Measurements from ENCODE around the gene ATF6B.

Gene ATF6B

DNA sequence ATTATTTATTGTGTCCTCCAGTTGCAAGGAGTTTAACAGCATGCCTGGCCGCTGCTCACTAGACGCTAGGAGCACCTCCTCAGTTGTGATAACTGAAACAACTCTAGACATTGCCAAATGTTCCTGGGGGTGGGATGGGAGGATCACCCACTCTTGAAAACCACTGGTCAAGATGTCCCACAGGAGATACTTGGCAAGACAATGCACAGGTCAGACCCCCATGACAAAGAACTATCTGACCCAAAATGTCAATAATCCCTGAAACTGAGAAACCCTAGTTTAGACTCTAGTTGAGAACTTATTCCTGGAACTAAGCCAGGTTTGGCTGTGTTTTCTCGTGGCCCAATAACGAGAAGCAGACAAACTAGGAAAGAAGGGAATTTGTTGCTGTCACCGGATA lies 11.5 kb upstream of the ATF6B start:
- no peak for TF ChIP-seq FOXM1 (IDR thresholded peaks at IDR 0.05; ENCODE audit: borderline replicate concordance, low read depth)
- TF ChIP-seq, protein P1, sequence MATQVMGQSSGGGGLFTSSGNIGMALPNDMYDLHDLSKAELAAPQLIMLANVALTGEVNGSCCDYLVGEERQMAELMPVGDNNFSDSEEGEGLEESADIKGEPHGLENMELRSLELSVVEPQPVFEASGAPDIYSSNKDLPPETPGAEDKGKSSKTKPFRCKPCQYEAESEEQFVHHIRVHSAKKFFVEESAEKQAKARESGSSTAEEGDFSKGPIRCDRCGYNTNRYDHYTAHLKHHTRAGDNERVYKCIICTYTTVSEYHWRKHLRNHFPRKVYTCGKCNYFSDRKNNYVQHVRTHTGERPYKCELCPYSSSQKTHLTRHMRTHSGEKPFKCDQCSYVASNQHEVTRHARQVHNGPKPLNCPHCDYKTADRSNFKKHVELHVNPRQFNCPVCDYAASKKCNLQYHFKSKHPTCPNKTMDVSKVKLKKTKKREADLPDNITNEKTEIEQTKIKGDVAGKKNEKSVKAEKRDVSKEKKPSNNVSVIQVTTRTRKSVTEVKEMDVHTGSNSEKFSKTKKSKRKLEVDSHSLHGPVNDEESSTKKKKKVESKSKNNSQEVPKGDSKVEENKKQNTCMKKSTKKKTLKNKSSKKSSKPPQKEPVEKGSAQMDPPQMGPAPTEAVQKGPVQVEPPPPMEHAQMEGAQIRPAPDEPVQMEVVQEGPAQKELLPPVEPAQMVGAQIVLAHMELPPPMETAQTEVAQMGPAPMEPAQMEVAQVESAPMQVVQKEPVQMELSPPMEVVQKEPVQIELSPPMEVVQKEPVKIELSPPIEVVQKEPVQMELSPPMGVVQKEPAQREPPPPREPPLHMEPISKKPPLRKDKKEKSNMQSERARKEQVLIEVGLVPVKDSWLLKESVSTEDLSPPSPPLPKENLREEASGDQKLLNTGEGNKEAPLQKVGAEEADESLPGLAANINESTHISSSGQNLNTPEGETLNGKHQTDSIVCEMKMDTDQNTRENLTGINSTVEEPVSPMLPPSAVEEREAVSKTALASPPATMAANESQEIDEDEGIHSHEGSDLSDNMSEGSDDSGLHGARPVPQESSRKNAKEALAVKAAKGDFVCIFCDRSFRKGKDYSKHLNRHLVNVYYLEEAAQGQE (IDR thresholded peaks at IDR 0.05; ENCODE audit: low read depth), result no peak
- TF ChIP-seq TAF1 (IDR thresholded peaks at IDR 0.05; ENCODE audit: low read depth), result no peak

- TF ChIP-seq ZBTB7A (IDR thresholded peaks at IDR 0.05; ENCODE audit: low read depth) (no peak), TCF12 (IDR thresholded peaks at IDR 0.05; ENCODE audit: low read depth) (no peak), TEAD4 (IDR thresholded peaks at IDR 0.05) (no peak)
These were observed 9.4 kb upstream of the ATF6B start for GRCh38 chr6:32137454-32137853.

- TF ChIP-seq TEAD4 (IDR thresholded peaks at IDR 0.05), result no peak
- no peak for TF ChIP-seq YY1 (IDR thresholded peaks at IDR 0.05; ENCODE audit: low read depth)
- TF ChIP-seq NFIC (IDR thresholded peaks at IDR 0.05), result no peak
- TF ChIP-seq MAX (IDR thresholded peaks at IDR 0.05), result no peak
- no peak for TF ChIP-seq CREB1 (IDR thresholded peaks at IDR 0.05; ENCODE audit: low read depth)
- TF ChIP-seq EGR1 (IDR thresholded peaks at IDR 0.05), result no peak
- no peak for TF ChIP-seq FOXM1 (IDR thresholded peaks at IDR 0.05; ENCODE audit: borderline replicate concordance, low read depth)
- no peak for TF ChIP-seq TAF1 (IDR thresholded peaks at IDR 0.05; ENCODE audit: low read depth)
- no peak for TF ChIP-seq RAD21 (IDR thresholded peaks at IDR 0.05; ENCODE audit: low read depth)
- TF ChIP-seq, protein P2, sequence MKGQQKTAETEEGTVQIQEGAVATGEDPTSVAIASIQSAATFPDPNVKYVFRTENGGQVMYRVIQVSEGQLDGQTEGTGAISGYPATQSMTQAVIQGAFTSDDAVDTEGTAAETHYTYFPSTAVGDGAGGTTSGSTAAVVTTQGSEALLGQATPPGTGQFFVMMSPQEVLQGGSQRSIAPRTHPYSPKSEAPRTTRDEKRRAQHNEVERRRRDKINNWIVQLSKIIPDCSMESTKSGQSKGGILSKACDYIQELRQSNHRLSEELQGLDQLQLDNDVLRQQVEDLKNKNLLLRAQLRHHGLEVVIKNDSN (IDR thresholded peaks at IDR 0.05), result no peak
- TF ChIP-seq, protein P1 (IDR thresholded peaks at IDR 0.05; ENCODE audit: low read depth), result no peak
These were observed 5.7 kb upstream of the ATF6B start for GRCh38 chr6:32133786-32134185.

DNA sequence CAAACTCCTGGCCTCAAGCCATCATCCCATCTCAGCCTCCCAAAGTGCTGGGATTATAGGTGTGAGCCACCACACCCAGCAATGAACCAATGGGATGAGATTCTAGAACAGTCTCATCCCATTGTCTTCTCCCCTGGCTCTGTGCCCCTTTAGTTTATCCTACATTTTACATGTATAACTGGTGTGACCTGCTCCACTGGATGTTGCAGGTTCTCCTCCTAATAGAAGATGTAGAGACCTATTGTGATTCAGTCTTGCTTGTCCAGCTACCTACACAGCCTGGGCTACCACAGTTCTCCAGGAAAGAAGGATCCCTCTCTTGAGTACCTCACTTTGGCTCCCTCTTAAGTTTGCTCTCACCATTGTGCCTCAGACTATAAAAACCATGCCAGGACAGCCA lies 4.1 kb upstream of the ATF6B start:
- TF ChIP-seq CEBPB (IDR thresholded peaks at IDR 0.05) (no peak), NFIC (IDR thresholded peaks at IDR 0.05) (no peak)

DNA sequence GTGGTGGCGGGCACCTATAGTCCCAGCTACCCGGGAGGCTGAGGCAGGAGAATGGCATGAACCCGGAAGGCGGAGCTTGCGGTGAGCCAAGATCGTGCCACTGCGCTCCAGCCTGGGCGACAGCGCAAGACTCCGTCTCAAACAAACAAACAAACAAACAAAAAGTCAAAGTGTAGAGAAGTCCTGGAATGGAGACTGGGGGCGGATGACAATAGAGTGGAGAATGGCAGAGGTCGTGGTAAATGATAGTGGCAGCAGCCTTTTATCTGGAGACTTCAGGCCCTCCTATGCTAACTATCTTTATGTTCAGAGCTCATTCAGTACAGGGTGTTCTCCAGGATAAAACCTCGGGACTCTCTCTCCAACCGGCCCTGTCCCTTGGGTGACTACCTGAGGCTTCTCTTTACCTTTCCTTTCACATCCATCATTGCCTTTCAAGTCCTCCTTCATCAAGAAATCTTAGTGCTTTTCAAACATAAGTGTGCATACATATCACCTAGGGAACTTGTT lies 3.4 kb upstream of the ATF6B start:
- TF ChIP-seq FOXM1 (IDR thresholded peaks at IDR 0.05; ENCODE audit: borderline replicate concordance, low read depth), result no peak

DNA sequence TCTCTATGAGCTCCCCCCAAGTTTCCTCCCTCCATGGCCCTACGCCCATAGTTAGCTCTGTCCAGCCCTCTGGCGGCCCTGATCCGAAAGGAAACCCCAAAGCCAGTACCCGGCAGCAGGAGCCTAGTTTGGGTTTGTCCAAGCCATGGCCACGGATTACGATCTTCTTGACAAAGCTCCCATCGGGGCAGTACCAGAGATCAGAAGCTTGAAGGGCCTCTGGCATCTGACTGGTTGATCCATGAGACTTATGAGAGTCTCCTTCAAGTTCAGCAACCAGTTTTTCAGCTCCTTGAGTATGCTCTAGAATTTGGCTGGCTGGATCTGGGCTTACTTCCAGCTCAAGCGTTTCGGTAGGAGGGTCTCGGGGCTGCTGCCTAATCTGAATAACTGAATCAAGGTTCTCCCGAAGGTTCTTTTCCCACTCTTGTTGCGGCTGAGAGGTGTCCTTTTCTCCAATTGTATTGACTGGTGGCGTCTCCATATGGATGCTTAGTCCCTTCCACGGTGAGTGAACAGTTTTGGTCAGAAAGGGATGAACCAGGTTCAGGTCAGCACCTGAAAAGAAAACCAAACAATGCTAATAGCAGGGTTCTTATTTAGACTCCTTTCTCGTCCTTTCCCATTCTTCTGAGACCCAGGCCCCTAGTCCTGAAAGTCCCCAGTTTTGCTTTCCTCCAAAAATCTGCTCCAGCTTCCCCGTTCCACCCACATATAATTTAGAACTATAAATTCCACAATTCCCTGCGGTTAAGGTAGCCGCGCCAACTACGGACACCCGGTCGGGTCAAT lies 1.4 kb upstream of the ATF6B start:
- TF ChIP-seq EGR1 (IDR thresholded peaks at IDR 0.05) (peak; percentile 45; the same call in 1 of the 2 replicates), TCF12 (IDR thresholded peaks at IDR 0.05; ENCODE audit: low read depth) (peak; percentile 45; the same call in 1 of the 2 replicates), EP300 (IDR thresholded peaks at IDR 0.05; ENCODE audit: borderline replicate concordance) (no peak), NFIC (IDR thresholded peaks at IDR 0.05) (peak; percentile 79)

DNA sequence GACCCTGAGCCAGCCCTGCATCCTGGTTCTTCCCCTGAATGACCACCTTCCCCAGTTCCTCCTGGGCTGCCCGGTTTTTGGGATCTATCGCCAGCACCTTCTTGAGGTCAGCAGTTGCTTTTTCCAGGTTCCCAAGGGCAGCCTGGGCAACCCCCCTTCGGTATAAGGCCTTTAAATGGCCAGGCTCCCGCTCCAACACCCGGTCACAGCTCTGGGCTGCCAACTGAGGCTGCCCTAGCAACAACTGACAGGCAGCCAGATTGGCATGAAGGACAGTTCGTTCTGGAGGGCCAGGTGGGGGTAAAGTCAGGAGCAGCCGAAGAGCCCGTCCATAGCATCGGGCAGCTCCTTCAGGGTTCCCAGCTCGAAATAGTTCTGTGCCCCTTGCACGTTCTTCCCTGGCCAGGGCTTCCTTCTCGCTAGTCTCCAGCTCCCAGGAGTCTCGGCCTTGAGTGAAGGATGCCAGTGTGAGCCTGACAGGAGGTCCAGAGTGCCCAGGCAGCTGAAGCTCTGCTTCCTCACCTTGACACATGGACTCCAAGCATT lies 778 bp upstream of the ATF6B start:
- TF ChIP-seq FOXM1 (IDR thresholded peaks at IDR 0.05; ENCODE audit: borderline replicate concordance, low read depth) (no peak), EP300 (IDR thresholded peaks at IDR 0.05; ENCODE audit: borderline replicate concordance) (no peak), ZBTB7A (IDR thresholded peaks at IDR 0.05; ENCODE audit: low read depth) (no peak), CREB1 (IDR thresholded peaks at IDR 0.05; ENCODE audit: low read depth) (no peak), CEBPB (IDR thresholded peaks at IDR 0.05) (no peak), RAD21 (IDR thresholded peaks at IDR 0.05; ENCODE audit: low read depth) (no peak), TAF1 (IDR thresholded peaks at IDR 0.05; ENCODE audit: low read depth) (no peak), TEAD4 (IDR thresholded peaks at IDR 0.05) (no peak), YY1 (IDR thresholded peaks at IDR 0.05; ENCODE audit: low read depth) (no peak), TCF12 (IDR thresholded peaks at IDR 0.05; ENCODE audit: low read depth) (no peak), NFIC (IDR thresholded peaks at IDR 0.05) (no peak), MAX (IDR thresholded peaks at IDR 0.05) (no peak), EGR1 (IDR thresholded peaks at IDR 0.05) (no peak)
- TF ChIP-seq, protein P2 (IDR thresholded peaks at IDR 0.05), result no peak
- TF ChIP-seq, protein P1 (IDR thresholded peaks at IDR 0.05; ENCODE audit: low read depth), result no peak
